HG02610 (cell line): ENCODE measurements around the gene SYNJ2.

Source experiments
- ATAC-seq: cut with Tn5 transposase; IDR thresholded peaks from one replicate; pipeline ENCODE4 v1.9.1; 2021; ENCODE audit warnings: mild to moderate bottlenecking, moderate library complexity; ENCODE audit not compliant: unreplicated experiment

The SYNJ2 gene

DNA sequence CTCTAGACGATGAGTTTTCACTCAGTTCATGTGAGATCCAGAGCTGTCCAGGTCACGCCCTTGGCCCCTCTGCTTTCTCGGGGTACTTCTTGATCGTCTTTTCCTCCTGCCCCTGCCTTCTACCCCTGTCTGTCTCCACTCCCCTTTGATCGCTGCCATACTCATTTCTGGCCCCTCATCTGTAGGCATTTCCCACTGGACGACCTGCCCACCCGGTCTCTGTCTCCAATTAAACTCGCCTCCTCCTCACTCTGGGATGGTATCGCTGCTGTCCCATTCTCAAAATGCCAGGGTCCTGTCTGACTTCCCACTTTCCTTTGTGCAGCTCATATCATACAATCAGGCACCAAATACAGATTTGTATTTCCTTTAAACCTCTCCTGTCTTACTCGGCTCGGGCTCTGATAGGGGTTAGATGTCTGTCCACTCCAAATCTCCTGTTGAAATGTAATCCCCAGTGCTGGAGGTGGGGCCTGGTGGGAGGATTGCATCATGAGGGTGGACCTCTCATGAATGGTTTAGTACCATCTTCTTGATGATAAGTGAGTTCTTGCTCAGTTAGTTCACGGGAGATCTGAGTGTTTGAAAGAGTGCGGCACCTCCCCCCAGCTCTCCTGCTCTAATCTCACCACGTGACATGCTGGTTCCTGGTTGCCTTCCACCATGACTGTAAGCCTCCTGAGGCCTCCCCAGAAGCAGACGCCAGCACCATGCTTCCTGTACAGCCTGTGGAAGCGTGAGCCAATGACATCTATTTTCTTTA is 3.5 kb upstream of the SYNJ2 start:
- ATAC-seq = no peak

DNA sequence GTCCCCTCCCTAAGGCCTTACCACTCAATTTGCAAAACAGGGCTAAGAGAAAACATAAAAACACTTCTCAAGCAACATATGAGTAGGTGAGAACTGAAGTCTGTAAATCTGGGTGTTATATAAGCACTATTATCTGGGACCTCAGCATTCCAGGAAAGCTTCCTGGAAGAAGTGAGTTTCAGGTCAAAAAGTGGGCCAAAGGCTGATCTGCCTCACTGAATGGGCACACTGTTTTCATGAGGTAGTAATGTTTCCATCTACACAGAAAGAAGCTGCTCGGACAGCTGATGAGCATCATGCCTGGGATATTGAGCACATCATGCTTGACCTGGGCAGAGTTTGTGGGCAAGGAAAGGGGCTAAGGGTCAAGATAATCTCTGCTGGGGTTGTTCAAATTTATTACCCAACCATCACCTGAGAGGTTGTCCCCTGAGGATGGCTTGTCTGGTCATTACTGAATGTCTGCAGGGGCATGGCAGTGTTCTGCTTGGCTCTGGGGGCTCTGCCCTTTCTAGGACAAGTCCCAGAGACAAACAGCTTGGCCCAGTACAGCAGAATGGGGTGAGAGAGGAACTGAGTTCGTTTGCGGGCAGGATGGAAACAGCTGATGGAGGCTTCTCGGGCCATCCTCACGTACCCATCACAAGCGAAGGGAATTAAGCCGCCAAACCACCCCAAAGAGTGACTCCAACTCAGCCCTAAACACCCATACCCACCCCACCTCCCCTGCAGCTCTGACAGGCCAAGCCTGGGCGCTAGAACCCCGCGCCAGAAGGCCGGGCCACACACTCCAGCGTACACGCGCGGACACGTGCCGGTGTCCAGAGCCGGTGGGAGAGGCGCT is 1.2 kb upstream of the SYNJ2 start:
- peak; percentile 29 for ATAC-seq

DNA sequence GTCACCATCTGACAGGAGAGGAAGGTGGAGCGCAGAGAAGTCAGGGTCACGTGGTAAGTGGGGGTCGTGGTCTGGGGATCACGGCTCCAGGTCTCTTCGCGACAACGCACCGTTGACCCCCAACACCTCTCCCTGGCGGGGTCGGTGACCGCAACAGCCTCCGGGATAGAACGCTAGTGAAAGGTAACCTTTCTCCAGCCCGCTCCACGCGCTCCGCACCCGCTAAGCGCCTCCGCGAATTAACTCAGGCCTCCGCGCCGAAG is 600 bp upstream of the SYNJ2 start:
- no peak for ATAC-seq

DNA sequence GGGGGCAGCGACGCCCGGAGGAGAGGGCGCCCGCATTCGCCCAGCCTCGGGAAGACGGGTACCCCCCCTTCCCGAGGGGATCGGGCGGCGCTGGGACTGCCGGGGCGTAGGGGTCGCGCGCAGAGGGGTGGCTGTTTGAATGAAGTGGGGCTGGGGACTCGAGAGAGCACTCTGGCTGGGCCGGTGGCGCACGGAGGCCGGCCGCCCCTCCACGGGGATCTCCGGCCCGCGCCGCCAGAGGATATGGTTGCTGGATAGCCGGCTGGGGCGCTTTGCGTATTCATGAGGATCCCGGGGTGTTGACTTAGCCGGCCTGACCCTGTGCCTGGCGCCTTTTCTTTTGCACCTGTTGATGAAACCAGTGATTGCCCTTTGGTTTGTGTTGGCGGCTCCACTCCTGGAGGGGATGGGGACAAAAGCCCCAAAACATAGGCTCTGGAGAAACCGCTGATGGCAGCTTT is 469 bp downstream of the SYNJ2 start:
- ATAC-seq = peak; percentile 31

DNA sequence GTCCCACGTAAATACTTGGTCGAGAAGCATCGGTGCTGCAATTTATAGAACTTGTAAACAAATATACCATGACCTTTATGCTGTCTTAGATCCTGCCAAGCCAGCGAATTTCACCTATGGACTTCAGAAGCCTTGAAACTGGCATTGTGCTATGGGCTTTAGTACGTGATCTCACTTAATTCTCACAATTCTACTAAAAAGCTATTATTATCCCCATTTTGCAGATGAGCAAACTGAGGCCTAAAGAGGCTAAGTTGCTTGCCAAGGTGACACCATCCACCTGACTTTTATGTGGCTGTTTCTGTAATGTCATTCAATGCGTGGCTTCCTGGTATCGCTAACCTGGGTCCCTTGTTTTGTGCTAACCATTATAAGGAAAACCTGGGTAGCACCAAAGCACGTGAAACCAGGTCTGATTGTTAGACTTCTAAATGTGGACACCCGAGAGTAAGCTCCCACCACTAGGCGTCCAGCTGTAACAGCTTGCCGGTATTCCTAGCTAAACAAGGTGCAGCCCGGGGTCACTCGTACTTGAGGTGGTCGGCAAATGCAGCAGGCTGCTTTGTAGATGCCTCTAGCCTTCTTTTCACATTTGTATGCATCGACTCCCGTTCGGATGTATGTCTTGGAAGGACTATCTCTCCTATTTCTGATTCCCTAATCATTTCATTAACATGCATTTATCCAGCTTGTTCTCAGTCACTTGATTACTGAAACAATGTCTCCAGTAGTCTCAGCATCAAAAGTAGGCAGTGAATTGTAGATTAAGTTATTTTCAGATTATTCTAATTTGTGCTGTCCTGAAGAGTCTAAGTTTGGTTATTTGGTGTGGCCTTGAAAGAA is 1.1 kb downstream of the SYNJ2 start:
- no peak for ATAC-seq

DNA sequence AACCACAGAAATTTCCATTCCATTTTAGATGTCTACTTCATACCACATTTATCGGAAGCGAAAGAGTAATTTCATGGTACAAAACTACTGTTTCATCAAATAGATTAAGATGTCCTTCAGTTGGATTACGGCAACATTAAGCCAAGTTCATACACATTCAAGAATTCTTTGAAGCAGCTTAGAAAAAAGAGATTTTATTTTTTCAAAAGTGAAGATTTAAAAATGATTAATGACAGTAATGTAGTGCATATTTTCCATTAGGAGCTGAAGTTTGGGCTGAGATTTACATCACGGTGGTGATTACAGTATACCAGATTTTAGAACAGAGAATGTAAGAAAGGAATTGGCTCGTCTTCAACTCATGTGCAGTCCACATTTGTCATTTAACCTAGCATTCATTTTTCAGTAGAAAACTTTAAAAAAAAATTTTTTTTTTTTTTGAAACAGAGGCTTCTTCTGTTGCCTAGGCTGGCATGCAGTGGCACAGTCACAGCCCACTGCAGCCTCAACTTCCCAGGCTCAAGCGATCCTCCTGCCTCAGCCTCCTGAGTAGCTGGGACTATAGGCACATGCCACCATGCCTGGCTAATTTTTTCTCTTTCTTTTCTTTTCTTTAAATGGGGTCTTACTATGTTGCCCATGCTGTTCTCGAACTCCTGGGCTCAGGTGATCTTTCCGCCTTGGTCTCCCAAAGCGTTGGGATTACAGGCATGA is 1.9 kb downstream of the SYNJ2 start:
- no peak for ATAC-seq

DNA sequence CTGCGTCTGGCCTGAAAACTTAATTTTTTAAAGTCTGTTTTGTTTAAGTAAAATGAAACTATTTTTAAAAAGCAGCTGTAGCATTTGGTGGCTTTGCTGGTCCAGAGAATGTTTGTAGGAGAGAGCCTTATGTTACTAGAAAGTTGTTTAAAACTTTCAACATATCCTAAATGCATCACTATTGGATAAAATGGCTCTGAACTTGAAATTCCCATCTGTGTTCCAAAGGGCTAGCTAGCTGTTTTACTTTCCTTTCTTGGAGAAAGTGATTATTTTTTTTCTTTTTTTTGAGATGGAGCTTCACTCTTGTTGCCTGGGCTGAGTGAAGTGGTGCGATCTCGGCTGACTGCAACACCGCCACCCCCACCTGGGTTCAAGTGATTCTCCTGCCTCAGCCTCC is 2.5 kb downstream of the SYNJ2 start:
- no peak for ATAC-seq

DNA sequence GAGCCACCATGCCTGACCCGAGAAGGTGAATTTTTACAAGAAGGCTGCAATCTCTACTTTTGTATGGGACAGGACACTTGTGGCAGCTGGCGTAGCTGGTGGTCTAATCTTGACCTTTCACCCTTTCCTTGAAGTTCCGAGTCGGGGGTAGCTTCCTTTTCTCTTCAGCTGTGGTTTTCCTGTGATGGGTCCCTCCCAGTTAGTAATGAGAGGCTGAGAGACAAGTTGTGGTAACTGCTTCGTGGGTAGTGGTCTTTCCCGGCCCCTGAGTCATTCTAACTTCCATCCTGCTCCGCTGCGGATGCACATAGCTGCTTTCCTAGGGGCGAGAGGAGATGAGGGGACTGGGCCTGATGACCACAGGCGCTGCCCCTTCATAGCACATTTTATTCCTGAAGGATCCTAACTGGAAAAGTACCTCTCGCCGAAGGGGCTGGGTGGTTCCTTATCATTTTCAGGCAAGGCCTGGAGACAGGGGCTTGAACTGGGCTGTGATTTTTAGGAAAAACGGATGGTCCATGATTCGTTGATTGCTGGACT is 3.1 kb downstream of the SYNJ2 start:
- ATAC-seq = no peak

DNA sequence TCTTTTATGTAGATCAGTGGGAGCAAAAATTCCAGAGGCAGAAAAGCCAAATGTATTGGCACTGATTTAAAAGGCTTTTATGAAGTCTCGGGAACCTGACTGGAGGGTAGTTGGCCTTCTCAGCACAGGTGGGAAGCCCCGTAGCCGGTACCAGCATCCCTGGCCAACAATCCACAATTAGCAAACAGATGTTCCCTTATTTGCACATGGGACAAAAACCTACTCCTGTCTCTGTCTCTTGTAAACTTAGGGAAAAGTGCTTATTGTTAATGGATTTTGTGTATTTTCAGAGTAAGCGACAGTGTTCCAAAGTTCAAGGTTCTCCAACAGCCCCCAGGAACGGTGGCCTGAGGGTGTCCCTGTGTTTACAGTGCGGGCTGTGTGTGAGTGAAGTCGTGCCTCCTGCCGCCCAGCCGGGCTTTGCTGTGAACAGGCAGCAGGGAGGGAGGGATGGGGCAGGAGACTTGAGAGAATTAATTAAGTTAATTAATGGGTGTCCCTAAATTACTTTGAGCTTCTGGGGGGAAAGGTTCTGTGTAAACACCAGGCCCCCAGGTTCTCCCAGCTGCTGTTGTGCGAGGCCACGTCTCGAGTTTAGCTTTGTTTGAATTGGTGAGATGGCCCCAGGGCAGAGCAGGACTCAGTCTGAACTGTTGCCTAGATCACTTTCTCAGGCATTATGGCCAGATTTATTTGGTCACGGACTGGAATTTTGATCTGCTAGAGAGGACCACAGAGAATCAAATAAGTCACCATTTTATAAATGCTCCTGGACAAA is 3.9 kb downstream of the SYNJ2 start:
- ATAC-seq = no peak

DNA sequence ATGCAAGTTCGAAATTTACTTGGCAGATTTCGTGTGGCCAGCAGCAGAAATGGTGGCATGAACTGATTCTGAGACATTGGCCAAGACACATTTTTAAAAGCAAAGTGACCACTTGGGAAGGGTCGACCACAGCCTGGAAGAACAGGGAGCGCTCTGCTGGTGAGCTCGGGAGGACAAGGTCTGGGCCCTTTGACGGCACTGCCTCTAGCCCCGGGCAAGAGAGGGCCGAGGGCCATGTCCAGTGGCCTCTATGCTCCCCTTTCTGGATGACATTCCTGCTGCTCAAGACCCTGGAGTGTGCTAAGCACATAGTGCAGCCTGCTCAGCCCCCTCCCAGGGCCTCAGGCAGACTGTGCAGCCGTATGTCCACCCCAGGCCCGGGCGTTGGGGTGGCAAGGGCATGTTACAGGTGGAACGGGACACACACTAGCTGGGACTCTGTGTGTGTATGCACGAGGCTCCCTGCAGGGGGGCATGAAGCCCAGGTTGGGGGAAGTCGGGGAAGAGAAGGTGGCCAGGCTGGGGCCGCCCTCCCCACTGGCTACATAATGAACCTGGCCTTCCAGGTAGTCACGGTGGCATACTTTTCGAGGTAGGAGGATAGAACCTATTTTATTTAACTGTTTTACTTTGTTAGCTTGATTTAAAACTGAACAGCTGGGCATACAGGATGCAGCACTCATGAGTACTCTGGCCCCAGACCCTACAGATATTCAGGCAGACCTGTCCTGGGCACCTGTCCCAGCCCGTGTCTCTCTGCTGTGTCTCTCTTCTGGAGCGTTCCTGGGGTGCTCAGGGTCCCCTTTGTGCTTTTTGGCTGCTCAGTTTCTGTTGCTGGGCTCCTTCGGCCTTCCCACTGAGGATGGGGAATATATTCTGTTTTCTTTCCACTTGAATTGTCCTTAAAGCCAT is 6.4 kb downstream of the SYNJ2 start:
- ATAC-seq = no peak

DNA sequence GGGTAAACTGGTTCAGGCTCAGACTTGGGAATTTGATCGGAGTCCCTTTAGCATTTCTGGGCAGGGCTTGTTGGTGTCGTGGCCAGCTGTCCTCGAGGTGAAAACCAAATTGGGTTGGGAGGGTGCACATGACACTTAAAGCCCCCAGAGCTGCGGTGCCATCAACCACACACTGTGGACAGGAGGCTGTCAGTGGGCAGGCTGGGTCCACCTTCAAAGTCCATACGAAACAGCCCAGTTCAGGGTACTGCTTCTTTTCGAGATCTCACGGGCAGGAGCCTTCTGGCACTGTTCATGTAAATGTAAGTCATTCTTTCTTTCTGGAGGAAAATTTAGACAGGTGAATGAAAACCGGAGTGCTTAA is 7.0 kb downstream of the SYNJ2 start:
- no peak for ATAC-seq

DNA sequence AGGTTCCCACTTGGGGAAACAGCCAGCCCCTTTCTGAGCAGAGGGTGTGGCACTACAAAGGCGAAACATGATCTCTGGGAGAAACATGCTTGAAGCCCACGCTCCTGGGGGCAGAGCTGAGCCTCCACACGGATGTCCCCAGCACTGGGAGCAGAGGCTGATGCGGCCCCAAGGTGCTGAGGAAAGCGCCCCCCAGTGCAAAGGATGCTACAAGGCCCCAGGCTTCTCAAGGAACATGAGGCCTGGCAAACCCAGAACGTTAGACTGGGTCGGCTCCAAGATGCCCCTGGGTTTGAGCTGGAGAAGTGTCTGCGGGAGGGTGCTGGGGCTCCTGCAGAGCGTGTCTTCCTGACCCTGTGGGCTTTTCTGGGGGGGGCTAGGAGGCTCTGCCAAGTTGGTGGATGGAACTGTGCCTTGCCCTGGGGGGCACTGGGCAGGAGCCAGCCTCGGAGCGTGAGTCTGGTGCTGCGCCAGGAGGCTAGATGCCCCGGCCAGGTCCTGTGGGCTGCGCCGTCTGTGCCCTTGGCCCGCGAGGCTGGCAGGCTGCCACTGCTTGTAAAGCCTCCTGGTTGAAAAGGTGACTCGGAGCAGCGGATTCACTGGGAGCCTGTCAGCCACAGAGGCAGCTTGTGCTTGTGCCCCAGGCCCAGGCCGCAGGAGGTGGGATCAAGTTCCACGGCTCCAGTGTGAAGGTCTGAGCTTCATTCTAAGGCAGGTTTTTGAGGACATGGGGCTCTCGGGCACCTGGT is 8.1 kb downstream of the SYNJ2 start:
- ATAC-seq = no peak

DNA sequence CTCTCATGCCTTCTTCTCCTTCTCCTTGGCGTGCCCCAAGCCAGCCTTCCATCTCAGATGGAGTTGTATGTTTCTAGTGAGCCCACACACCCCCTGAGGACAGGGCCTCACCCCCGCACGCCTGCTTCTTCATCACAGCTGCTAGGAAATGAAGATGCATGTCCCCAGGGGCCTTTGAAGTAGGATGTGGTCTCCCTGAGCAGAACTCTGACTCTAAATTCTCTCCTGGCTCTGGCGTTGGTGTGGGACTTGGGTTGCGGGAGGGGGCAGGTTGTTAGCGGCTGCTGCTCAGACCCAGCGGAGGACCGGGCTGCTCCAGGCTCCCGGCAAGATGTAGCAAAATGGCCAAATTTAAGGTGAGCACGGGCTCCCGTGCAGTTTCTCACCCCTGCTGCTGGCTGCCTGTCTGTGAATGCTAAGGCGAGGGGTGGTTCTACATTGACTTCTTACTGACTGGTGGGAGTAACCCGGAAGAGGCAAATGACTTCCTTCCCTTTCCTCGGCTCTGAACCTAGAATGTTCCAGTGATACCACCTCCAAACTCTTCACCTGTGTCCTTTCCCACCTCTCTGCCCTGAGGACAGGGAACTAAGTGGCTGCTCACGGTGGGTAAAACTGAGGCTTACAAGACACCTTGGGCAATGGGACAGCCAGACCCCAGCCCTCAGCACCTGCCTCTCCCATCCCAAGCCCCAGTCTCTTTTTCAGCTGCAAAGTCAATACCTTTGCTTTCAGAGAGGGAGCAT is 8.8 kb downstream of the SYNJ2 start:
- peak; percentile 84 for ATAC-seq

DNA sequence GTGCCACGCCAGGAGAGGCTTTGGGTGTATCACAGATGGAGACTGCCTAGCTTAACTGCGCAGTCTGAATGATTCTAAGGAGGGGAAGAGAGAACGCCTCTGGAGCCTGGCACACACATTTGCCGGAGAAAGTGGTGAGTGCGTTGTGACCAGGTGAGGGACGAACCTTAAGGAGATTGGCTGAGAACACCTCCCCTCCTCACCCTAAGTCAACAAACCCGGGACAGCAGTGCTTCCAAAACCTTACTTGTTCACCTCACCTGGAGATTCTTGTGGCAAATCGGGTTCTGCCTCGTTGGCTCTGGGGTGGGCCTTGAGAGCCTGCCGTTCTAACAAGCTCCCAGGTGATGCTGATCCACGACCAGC is 9.4 kb downstream of the SYNJ2 start:
- no peak for ATAC-seq

DNA sequence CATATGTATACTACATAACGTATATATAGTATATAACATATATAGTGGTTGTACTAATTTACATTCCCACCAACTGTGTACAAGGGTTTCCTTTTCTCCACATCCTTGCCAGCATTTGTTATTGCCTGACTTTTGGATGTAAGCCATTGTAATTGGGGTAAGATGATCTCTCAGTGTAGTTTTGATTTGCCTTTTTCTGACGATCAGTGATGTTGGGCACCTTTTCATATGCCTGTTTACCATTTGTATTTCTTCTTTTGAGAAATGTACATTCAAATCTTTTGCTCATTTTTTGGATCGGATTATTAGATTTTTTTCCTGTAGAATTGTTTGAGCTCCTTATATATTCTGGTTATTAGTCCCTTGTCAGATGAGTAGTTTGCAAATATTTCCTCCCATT is 11.4 kb downstream of the SYNJ2 start:
- ATAC-seq = no peak

DNA sequence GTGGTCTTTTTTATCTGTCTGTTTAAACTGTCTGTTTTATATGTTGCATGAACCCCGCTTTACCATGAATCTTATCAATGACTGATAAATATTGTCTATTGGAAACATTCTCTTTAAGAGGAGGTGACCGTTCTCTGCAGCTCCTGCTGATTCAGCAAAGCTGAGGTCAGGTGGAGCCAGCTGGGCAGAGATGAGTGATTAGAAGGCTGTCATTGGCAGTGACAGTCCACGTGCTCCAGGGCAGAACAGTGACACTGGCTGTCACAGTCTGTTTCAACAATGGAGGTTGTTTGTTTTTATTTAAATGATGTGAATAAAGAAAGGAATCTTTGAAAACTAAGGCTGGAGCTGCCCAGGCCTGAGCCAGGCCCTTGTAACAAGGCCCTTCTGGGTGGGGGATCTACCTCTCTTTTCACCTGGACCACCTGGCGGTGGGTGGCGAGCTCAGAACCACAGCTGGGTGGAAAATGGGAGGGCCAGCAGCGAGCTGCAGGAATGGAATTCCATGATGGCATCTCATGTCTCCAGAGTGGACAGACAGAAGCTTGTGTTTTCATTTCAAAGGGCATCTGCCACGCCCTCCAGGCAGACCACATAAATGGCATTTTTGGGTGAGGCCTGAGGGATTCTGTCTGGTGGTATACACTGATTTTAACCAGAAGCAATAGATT is 12.6 kb downstream of the SYNJ2 start:
- ATAC-seq = no peak

DNA sequence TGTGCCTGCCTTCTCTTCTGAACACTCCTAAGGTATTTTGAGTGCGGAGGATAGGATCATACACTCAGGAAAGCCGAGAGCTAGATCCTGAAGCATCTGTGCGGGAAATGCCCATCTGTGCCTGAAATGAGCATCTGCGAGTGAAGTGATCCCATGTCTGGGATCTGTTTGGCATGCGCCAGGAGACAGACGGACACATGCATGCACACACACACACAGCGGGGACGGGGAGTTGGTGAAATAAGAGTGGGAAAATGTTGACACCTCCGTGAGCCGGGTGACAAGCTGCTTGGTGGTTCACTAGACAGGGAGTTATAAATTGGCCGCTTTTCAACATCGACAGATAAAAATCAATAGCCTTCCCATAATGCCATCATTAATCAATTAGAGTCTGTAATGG is 13.8 kb downstream of the SYNJ2 start:
- no peak for ATAC-seq
